Measurements from ENCODE around the gene TMEM30A. TPM values are rescaled to one million over a fixed set of nuclear protein-coding genes. Genes with fewer than 3 reads are reported as not detected.

TMEM30A gene
- polyA plus RNA-seq, 1 experiment = 11.4 TPM

- POLR2A ChIA-PET = no interaction called here
- TF ChIP-seq CTCF (IDR thresholded peaks at IDR 0.05; ENCODE audit: insufficient read depth, low read depth, low read length) = no peak
- no peak for DNase-seq (ENCODE audit: low read depth)
- H3K36me3 ChIP-seq (ENCODE audit: control insufficient read depth, insufficient read depth, low read length) = no peaks in the 10 kb centered on the region; the same call in 1 of the 2 replicates
- CTCF ChIA-PET = interaction anchor here (0.9 to 1.9 kb wide), 2 partner anchors 12 to 235 kb away, joined by 5 read pairs; partner anchors contain the start of gene TMEM30A
- no peak overlapping the region for H3K4me3 ChIP-seq (ENCODE audit: low read depth, low read length)
- no peaks in the 10 kb centered on the region for H3K27me3 ChIP-seq (ENCODE audit: control insufficient read depth, insufficient read depth, low read length)
These were observed 12.3 kb downstream of the TMEM30A start for GRCh38 chr6:75272145-75272840.

- POLR2A ChIA-PET = no interaction called here
- TF ChIP-seq CTCF (IDR thresholded peaks at IDR 0.05; ENCODE audit: insufficient read depth, low read depth, low read length) = no peak
- no peaks in the 10 kb centered on the region for H3K27me3 ChIP-seq (ENCODE audit: control insufficient read depth, insufficient read depth, low read length)
- no peak overlapping the region for H3K4me3 ChIP-seq (ENCODE audit: low read depth, low read length)
- DNase-seq (ENCODE audit: low read depth) = no peak
- no peaks in the 10 kb centered on the region; the same call in 1 of the 2 replicates for H3K36me3 ChIP-seq (ENCODE audit: control insufficient read depth, insufficient read depth, low read length)
- CTCF ChIA-PET = interaction anchor here (0.9 to 2.5 kb wide), 5 partner anchors 10 to 258 kb away, joined by 3 to 7 read pairs (median 6); no protein-coding TSS in a partner anchor
These were observed 15.6 kb downstream of the TMEM30A start for GRCh38 chr6:75268988-75269354.

GRCh38 chr6:75268121-75268987 is 16.2 kb downstream of the TMEM30A start:
- TF ChIP-seq CTCF (IDR thresholded peaks at IDR 0.05; ENCODE audit: insufficient read depth, low read depth, low read length) = no peak
- DNase-seq (ENCODE audit: low read depth) = no peak
- H3K4me3 ChIP-seq (ENCODE audit: low read depth, low read length) = no peak overlapping the region
- H3K36me3 ChIP-seq (ENCODE audit: control insufficient read depth, insufficient read depth, low read length) = no peaks in the 10 kb centered on the region; the same call in 1 of the 2 replicates
- ChIA-PET POLR2A (interaction anchor here (0.6 kb wide), 2 partner anchors 16 to 25 kb away, joined by 3 to 4 read pairs; partner anchors contain the start of gene COX7A2), CTCF (interaction anchor here (0.8 to 2.9 kb wide), 12 partner anchors 10 to 278 kb away, joined by 3 to 22 read pairs (median 7); no protein-coding TSS in a partner anchor)
- no peaks in the 10 kb centered on the region for H3K27me3 ChIP-seq (ENCODE audit: control insufficient read depth, insufficient read depth, low read length)

GRCh38 chr6:75267461-75267860 is 17.1 kb downstream of the TMEM30A start:
- TF ChIP-seq CTCF (IDR thresholded peaks at IDR 0.05; ENCODE audit: insufficient read depth, low read depth, low read length) = no peak
- Histone ChIP-seq H3K27me3 (ENCODE audit: control insufficient read depth, insufficient read depth, low read length) (no peaks in the 10 kb centered on the region), H3K36me3 (ENCODE audit: control insufficient read depth, insufficient read depth, low read length) (no peaks in the 10 kb centered on the region; the same call in 1 of the 2 replicates), H3K4me3 (ENCODE audit: low read depth, low read length) (no peak overlapping the region)
- ChIA-PET CTCF (interaction anchor here (0.6 to 2.9 kb wide), 16 partner anchors 8 to 279 kb away, joined by 3 to 22 read pairs (median 6); no protein-coding TSS in a partner anchor), POLR2A (no interaction called here)
- no peak for DNase-seq (ENCODE audit: low read depth)
